Retinal pigment epithelial cell (primary cell): ENCODE data around the gene SERPINB4.
A peak's percentile ranks its signal among the peaks of the same experiment; 100 is the strongest.
"Not testable (repeated sequence)": the region's sequence is repeated elsewhere in the genome, so short reads cannot be mapped to it uniquely, and the experiment has no call there.

Experiments
- DNase-seq: peaks from one replicate; pipeline ENCODE4 v3.0.0-alpha.2; 2010; ENCODE audit warnings: low read depth
- H3K4me3 ChIP-seq: 2 replicates; pipeline ENCODE4 v1.5.1; 2011; ENCODE audit warnings: mild to moderate bottlenecking, low read length, control low read depth, moderate library complexity
- CTCF ChIP-seq: conservative IDR thresholded peaks from 2 replicates; pipeline ENCODE4 v1.5.1; 2011; ENCODE audit warnings: low read depth, low read length, control low read depth, inconsistent platforms

Gene SERPINB4

GRCh38 chr18:63644142-63644541 is at the start of gene SERPINB4:
SERPINB4 (minus strand) TSS chr18:63644256; CDS start chr18:63643577, 679 bp downstream.
- not testable (repeated sequence) for H3K4me3 ChIP-seq, DNase-seq

- no peak for TF ChIP-seq CTCF
- DNase-seq = no peak
- H3K4me3 ChIP-seq = no peak overlapping the region
These were observed 45.0 kb upstream of the SERPINB4 start for GRCh38 chr18:63689064-63689463.

GRCh38 chr18:63686871-63687270 is 42.8 kb upstream of the SERPINB4 start:
- no peak overlapping the region for H3K4me3 ChIP-seq
- no peak for DNase-seq
- no peak for TF ChIP-seq CTCF

- no peak for DNase-seq
- TF ChIP-seq CTCF = no peak
- no peak overlapping the region for H3K4me3 ChIP-seq
These were observed 40.7 kb upstream of the SERPINB4 start for GRCh38 chr18:63684718-63685117.

- no peak for TF ChIP-seq CTCF
These were observed 39.8 kb upstream of the SERPINB4 start for GRCh38 chr18:63683890-63684289.

GRCh38 chr18:63683152-63683551 is 39.1 kb upstream of the SERPINB4 start:
- DNase-seq = peak; percentile 92
- no peak overlapping the region for H3K4me3 ChIP-seq
- TF ChIP-seq CTCF = no peak

More at GRCh38 chr18:63683890-63684289, 39.8 kb upstream of the SERPINB4 start:
- no peak for DNase-seq
- H3K4me3 ChIP-seq = no peak overlapping the region

GRCh38 chr18:63681449-63682340 is 37.6 kb upstream of the SERPINB4 start:
- DNase-seq = no peak
- no peak overlapping the region for H3K4me3 ChIP-seq
- no peak for TF ChIP-seq CTCF
